ENCODE measurements around the gene OR56A3. TPM values are rescaled to one million over a fixed set of nuclear protein-coding genes. Genes with fewer than 3 reads are reported as not detected.

OR56A3 gene
- total and polyA plus RNA-seq, 9 donors, result not detected

DNA sequence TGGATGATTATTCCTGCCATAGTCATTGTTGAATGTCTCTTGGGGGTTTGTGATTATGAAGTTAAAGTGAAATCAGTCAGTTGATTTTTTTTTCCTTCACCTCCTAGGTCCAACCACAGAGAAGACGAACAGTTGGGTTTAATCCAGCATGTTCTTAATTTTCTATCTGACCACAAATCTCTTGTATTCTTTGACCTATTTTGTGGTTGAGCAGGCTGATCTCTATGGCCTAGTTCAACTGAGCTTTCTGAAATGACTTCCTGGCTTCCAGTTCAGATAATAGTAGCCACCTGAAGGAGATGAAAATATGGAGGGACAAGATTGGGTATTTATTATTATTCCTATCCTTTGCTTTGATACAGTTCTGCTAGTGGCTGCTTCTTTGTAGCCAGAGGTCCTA, 31.5 kb downstream of the OR56A3 start:
- H3K4me1 ChIP-seq (ENCODE audit: insufficient read depth), result no peaks in the 10 kb centered on the region
- H3K9me3 ChIP-seq, result no peaks in the 10 kb centered on the region
- no peaks in the 10 kb centered on the region for H3K36me3 ChIP-seq
- no peak overlapping the region for H3K4me3 ChIP-seq
- TF ChIP-seq EP300 (IDR thresholded peaks at IDR 0.05), result no peak
- TF ChIP-seq, protein P1, sequence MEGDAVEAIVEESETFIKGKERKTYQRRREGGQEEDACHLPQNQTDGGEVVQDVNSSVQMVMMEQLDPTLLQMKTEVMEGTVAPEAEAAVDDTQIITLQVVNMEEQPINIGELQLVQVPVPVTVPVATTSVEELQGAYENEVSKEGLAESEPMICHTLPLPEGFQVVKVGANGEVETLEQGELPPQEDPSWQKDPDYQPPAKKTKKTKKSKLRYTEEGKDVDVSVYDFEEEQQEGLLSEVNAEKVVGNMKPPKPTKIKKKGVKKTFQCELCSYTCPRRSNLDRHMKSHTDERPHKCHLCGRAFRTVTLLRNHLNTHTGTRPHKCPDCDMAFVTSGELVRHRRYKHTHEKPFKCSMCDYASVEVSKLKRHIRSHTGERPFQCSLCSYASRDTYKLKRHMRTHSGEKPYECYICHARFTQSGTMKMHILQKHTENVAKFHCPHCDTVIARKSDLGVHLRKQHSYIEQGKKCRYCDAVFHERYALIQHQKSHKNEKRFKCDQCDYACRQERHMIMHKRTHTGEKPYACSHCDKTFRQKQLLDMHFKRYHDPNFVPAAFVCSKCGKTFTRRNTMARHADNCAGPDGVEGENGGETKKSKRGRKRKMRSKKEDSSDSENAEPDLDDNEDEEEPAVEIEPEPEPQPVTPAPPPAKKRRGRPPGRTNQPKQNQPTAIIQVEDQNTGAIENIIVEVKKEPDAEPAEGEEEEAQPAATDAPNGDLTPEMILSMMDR (IDR thresholded peaks at IDR 0.05), result no peak
- no peak for TF ChIP-seq POLR2A (IDR thresholded peaks at IDR 0.05)
- no peak overlapping the region for H3K27ac ChIP-seq
- WGBS, 3 donors, result 71 to 77% (median 74%) methylated on average over 1 of the region's 1 CpG
- DNase-seq, result no peak
- no peaks in the 10 kb centered on the region for H3K27me3 ChIP-seq
- intact Hi-C loops (cut with DNase I), result no loop called here

DNA sequence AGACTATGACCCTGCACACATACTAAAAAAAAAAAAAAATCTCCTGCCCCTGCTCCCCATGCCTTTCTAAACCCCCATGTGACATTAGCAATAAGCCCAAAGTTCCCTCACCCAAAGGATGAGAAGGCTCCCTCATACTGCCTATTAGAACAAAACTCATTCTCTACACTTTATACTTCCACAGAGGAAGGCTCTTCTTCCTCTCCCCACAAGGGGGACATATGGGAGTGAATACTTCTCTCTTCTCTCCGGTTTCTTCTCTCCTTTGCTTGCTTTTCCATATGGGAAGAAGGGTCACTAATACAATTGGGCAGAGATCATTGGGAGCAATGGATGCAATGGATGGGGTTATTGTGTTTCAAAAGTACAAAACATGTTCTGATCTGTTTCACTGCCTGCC, 41.4 kb downstream of the OR56A3 start:
- WGBS, 3 donors, result 31 to 50% (median 38%) methylated on average over 1 of the region's 1 CpG
- Histone ChIP-seq H3K27me3 (no peaks in the 10 kb centered on the region), H3K4me1 (ENCODE audit: insufficient read depth) (no peaks in the 10 kb centered on the region), H3K36me3 (no peaks in the 10 kb centered on the region), H3K9me3 (no peaks in the 10 kb centered on the region), H3K27ac (no peak overlapping the region), H3K4me3 (no peak overlapping the region)
- TF ChIP-seq EP300 (IDR thresholded peaks at IDR 0.05) (no peak), POLR2A (IDR thresholded peaks at IDR 0.05) (no peak)
- TF ChIP-seq, protein P1 (IDR thresholded peaks at IDR 0.05), result no peak
- intact Hi-C loops (cut with DNase I), result no loop called here
- no peak for DNase-seq

DNA sequence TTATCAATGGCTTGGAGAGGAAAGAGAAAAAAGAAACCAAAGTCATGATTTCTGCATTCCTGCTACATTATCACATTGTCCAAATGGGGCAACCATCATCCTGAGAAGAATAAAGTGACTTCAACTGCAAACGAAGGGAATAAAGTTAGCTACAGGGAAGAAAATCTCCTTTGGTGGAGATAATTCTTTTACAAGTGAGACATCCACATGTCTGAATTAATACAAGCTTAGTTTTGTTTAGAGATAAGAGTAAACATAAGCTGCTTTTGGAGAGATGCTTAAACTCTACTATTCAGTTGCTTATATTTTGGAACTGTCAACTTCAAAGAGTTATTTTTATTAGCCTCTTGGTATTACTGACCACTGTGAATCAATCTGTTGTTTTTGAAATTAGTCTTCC, 44.8 kb downstream of the OR56A3 start, which contains the start of gene OR52L1:
TSS of gene OR52L1 (minus strand) at position 101 of the 400 bp plus-strand sequence. CDS start at position 46, 55 bp downstream.
- 56 to 77% (median 68%) methylated on average over 1 of the region's 1 CpG for WGBS, 3 donors
- no peak within 1 kb of the TSS for H3K27ac ChIP-seq
- DNase-seq, result no peak
- no peaks in the 10 kb centered on the region for H3K4me1 ChIP-seq (ENCODE audit: insufficient read depth)
- no peak within 1 kb of the TSS for H3K4me3 ChIP-seq
- no peaks in the 10 kb centered on the region for H3K9me3 ChIP-seq
- no peak for TF ChIP-seq POLR2A (IDR thresholded peaks at IDR 0.05)
- no peak for TF ChIP-seq EP300 (IDR thresholded peaks at IDR 0.05)
- TF ChIP-seq, protein P1 (IDR thresholded peaks at IDR 0.05), result no peak
- H3K27me3 ChIP-seq, result no peaks in the 10 kb centered on the region
- intact Hi-C loops (cut with DNase I), result no loop called here
- no peaks in the 10 kb centered on the region for H3K36me3 ChIP-seq

DNA sequence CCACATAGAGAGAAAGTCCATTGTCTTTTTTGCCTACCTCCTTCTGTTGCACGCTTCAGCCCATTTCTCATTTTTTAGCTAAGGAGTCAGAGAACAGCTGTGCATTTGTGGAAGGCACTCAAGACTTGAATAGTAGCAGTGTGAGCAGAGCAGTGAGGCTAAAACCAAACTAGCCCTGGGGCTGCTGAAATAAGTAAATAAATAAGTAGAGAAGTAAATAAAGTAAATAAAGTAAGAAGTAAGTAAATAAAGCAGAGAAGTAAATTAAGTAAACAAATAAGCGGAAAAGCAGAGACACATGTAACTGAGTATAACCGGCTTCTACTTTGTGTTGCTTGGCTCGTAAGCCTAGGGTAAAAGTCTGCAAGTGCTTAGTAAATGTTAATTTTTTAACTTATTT, 47.2 kb downstream of the OR56A3 start:
- intact Hi-C loops (cut with DNase I), result no loop called here
- 74 to 81% (median 79%) methylated on average over 4 of the region's 4 CpGs for WGBS, 3 donors
- H3K4me3 ChIP-seq, result no peak overlapping the region
- no peaks in the 10 kb centered on the region for H3K27me3 ChIP-seq
- no peak overlapping the region for H3K27ac ChIP-seq
- DNase-seq, result no peak
- no peaks in the 10 kb centered on the region for H3K9me3 ChIP-seq
- H3K36me3 ChIP-seq, result no peaks in the 10 kb centered on the region
- H3K4me1 ChIP-seq (ENCODE audit: insufficient read depth), result no peaks in the 10 kb centered on the region
- TF ChIP-seq POLR2A (IDR thresholded peaks at IDR 0.05), result no peak
- TF ChIP-seq, protein P1 (IDR thresholded peaks at IDR 0.05), result no peak
- no peak for TF ChIP-seq EP300 (IDR thresholded peaks at IDR 0.05)
